GM21717 (cell line): Measurements from ENCODE around the gene SPTB.

Source experiments
- ATAC-seq: cut with Tn5 transposase; IDR thresholded peaks from one replicate; pipeline ENCODE4 v1.9.1; 2021; ENCODE audit warnings: mild to moderate bottlenecking, moderate library complexity; ENCODE audit not compliant: unreplicated experiment

SPTB gene

GRCh38 chr14:64733321-64733720 lies 146.4 kb downstream of the SPTB start:
- ATAC-seq: no peak

GRCh38 chr14:64732536-64733120 lies 147.1 kb downstream of the SPTB start:
- ATAC-seq: no peak

DNA sequence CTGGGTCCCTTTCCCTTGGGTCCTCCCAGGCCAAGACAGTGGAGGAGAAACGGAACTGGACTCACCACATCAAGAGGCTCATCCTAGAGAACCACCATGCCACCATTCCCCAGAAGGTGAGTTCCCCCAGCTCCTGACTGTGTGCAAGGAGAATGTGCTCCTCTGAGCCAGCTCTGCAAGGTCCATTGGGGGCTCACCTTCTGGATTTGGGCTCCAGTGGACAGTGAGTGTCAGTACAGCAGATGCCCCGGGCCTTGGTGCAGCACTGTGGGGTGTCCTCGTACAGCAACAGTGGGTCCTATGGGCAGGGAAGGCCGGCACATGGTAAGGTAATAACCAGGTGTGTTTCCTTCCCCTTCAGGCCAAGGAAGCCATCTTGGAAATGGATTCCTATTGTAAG lies 147.6 kb downstream of the SPTB start:
- no peak for ATAC-seq

DNA sequence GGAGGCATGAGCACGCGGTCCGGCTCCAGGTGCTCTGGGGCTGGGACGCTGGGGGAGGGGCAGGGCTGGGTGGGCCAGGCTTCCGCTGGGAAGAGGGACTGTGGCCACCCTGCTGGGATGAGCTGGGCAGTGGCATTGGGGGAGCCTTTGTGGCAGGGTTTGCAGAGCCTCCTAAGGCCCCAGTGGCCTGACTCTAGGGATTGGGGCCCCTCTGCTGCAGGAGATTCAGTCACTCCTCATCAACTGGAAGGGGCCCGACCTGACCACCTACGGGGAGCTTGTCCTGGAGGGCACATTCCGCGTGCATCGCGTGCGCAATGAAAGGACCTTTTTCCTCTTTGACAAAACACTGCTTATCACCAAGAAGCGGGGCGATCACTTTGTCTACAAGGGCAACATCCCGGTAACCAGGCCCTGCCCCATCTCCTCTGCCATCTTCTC lies 148.5 kb downstream of the SPTB start:
- no peak for ATAC-seq

DNA sequence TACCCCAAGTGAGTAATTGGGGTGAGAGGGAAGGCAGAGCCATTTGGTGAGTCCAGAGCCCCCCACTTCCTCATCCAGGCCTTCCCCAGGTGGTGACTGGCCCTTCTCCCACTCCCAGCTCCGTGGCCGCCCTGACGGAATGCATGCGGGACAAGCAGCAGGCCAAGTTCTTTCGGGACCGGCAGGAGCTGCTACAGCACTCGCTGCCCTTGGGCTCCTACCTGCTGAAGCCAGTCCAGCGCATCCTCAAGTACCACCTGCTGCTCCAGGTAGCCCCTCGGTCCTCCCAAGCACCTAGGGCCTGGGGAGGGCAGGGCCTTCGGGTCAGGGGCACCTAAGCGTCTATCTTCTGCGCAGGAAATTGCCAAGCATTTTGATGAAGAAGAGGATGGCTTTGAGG lies 149.0 kb downstream of the SPTB start:
- ATAC-seq: no peak

DNA sequence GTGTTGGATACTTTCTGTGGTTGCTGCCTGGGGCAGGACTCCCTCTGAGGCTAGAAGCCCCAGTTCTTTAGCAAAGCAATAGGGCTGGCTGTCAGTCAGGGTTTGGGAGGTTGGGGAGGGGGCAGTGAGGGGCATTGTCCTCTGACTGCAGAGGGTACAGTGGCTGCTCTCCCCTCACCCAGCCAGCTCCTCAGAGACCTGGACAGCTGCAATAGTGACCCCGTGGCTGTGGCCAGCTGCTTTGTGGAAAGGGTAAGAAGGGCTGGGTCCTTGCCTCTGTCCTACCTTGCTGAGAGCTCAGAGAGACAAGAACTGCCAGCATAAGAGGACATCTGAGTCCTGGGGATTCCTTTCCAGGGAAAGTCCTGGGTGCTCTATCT lies 149.7 kb downstream of the SPTB start:
- ATAC-seq: no peak

DNA sequence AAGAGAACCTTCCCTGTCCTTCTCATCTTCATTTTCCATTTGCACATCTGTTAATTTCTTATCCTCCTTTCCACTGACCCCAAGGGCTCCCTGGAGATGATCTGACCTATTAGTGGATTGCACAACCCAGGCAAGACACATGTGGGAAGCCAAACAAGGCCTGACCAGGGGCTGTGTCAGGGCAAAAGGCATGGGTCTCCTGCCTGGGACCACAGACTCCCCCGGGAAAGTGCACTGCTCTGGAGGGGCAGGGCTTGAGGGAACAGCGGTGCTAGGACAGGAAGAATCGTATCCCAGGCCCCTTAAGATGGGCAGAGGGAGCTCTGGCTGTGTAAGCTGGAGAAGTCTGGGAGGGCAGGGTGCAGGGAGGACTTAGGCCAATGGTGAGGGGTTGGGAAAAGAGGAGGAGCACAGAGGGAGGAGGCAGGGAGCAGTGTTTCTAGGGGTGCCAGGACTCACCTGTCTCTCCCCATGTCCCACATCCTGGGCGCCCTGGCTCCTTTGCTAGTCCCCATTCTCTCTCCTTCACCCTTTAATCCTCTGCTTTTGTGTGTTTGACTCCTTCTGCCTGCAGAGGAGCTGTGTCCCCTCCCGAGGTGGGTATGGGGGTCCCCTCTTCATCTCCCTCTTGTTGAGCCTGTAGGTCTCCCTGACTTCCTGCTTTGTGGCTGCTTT lies 150.2 kb downstream of the SPTB start:
- ATAC-seq: no peak

GRCh38 chr14:64728856-64729255 lies 150.9 kb downstream of the SPTB start:
- no peak for ATAC-seq

DNA sequence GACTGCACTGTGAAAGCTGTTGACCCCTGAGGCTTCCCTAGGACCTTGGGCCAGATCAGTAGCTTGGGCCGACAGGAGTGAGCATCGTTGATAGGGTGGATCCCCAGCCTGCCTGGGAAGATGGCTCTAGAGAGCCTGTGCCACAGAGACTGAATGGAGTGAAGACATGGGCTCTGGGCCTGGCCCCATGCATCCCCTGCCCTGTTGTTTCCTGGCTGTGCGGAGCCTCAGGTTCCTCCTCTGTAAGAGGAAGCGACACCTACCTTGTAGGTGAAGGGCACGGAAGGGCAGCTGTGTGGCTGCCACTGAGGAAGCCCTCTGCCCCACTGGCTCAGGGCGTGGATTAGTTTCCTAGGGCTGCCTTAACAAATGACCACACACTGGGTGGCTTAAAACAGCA lies 151.6 kb downstream of the SPTB start:
- ATAC-seq: no peak

DNA sequence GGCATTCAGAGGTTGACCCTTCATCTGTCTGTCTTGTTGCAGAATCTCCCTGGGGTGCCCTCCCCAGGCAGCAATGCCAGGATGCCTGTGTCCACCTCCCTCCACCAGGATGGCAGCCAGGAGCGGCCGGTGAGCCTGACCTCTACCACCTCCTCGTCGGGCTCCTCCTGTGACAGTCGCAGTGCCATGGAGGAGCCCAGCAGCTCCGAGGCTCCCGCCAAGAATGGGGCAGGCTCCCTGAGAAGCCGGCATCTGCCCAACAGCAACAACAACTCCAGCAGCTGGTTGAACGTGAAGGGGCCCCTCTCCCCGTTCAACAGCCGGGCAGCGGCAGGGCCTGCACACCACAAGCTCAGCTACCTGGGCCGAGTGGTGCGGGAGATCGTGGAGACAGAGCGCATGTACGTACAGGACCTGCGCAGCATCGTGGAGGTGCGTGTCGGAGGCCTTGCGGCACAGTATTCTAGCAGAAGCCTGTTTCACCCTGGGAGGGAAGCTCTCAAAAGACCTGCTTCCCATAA lies 152.1 kb downstream of the SPTB start:
- no peak for ATAC-seq

DNA sequence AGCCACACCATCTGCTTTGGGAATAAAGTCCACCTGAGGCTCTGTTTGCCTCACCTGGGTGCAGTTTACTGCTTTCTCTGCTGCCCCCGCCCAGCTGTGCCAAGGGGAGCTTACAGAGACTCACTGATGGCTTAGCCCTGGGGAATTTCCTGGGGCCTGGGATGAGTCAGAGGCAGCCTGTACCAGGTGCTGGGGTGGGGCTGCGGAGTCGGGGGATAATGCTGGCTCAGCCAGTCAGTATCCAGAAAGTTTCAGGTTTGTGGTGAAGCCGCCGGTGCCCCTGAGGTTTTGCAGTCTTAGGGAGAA lies 153.2 kb downstream of the SPTB start:
- ATAC-seq: no peak

- ATAC-seq: no peak
Measured at GRCh38 chr14:64725879-64726584, 153.7 kb downstream of the SPTB start.

- ATAC-seq: no peak
Measured at GRCh38 chr14:64725261-64725815, 154.4 kb downstream of the SPTB start.

- ATAC-seq: no peak
Measured at GRCh38 chr14:64724578-64724930, 155.2 kb downstream of the SPTB start.

DNA sequence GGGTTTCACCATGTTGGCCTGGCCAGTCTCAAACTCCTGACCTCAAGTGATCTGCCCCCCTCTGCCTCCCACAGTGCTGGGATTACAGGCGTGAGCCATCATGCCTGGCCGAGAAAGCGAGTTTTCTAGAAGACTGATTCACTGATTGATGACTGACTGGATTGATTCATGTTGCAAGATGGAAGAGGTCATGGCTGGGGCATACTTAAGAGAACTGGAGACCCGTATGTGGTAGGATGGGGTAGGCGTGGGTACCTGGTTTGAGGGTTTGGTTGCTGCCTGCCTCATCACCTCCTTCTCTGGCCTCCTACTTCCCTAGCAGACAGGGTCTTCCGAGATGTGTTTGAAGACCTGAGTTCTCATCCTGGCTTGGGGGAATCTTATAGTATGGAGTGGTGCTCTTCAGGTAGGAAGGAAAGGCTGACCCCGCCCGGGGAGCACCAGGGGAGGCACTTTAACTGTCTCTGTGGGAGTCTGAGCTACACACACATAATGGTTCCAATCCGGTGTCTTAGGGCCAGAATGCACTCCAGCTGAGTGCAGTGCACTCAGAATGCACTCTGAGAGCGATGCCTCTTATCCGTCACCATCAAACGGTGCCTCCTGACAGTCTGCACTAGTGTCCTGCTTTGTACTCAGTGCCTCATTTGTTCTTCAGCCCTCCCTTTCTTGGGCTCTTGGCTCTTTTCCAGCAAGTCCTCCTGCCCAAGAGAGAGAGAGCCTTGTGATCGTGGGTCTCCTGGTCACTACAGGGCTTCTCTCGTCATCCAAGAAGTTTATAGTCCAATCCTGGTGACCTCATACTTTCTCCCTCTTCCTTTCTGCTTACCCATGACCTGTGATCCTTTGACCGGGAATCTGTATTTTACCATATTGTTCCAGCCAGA lies 155.8 kb downstream of the SPTB start:
- no peak for ATAC-seq

- no peak for ATAC-seq
Measured at GRCh38 chr14:64722842-64723447, 156.8 kb downstream of the SPTB start.

DNA sequence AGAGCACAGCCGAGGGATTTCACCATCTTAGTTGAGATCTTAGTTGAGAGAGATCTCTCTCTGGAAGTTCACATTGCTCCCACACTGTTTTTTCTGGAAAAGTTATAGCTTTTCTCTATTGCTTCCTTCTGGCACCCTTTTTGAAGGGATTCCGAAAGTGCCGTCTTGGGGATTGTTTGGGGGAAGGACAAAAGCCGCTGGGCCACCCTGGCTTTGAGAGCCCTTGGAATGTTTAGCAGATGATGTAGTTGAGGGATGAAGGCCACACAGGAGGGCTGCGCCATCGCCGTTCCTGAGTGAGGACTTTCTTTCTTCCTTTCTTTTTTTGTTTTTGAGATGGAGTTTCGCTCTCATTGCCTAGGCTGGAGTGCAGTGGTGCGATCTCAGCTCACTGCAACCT lies 157.8 kb downstream of the SPTB start:
- no peak for ATAC-seq

DNA sequence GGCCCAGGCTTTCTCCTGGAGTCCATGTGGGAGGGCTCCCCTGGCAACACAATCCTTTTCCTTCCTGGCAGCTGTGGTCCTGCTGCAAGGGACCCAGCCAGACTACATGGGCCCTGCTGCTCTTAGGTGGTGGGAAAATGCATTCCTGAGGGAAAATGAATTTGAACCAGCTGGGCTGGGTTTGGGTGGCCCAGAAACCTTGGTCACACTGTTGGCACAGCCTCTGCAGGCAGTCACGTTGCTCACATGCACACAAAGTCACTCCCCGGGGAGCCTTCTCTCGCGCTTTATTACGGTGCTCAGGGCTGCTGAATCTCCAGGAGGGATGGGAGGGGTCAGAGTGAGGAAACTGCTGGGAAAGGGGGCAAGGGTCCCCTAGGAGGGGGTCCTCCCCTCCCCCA lies 158.3 kb downstream of the SPTB start:
- no peak for ATAC-seq

DNA sequence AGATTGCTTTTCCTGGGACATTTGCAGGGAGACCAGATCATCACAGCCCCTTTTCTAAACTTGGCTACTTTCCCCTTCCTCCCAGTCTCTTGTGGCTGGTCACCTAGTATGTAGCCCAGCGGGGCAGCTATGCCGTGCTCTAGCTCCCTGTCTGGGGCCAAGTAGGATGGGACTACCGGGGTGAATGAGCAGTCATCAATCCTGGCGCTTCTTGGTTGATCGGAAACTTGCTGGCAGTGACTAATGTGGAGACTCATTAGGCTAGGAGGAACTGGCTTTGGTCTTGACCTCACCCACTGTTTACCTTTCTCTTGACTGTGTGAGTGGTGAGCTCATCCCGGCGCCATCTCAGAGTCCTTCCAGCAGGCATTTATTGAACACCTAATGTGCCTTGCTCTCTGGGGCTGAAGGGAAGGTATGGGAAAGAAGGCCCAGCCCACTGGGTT lies 159.6 kb downstream of the SPTB start:
- no peak for ATAC-seq

- no peak for ATAC-seq
Measured at GRCh38 chr14:64719601-64720000, 160.1 kb downstream of the SPTB start.

- ATAC-seq: no peak
Measured at GRCh38 chr14:64718762-64719161, 160.9 kb downstream of the SPTB start.
